ENCODE measurements around the gene TBC1D16.

Gene TBC1D16

DNA sequence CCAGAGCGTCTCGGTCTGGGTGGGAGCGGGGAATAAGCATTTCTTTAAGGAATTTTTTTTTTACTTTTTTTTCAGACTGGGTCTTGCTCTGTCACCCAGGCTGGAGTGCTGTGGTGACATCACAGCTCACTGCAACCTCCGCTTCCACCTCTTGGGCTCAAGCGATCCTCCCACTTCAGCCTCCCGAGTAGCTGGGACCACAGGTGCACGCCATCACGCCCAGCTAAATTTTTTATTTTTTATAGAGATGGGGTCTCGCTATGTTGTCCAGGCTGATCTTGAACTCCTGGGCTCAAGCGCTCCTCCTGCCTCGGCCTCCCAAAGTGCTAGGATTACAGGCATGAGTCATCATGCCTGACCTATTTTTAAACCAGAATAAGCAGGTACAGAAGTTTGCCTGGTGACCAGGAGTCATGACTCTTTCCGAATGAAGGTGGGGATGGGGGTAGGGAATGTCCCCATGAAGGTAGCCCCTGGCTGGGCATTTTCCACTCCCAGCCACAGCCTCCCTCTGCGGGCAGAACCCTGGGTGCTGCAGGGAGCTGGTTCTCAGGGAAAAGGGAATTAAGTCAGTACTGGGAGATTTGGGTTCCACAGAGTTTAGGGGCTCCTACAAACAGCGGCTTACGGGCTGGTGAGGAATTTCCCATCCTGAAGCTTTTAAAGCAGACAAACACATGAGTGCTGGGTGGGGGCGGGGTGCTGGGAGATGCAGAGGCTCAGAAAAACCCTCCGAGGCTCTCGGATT is 48.3 kb downstream of the TBC1D16 start:
- DNase-seq (ENCODE audit: low spot score), result no peak

DNA sequence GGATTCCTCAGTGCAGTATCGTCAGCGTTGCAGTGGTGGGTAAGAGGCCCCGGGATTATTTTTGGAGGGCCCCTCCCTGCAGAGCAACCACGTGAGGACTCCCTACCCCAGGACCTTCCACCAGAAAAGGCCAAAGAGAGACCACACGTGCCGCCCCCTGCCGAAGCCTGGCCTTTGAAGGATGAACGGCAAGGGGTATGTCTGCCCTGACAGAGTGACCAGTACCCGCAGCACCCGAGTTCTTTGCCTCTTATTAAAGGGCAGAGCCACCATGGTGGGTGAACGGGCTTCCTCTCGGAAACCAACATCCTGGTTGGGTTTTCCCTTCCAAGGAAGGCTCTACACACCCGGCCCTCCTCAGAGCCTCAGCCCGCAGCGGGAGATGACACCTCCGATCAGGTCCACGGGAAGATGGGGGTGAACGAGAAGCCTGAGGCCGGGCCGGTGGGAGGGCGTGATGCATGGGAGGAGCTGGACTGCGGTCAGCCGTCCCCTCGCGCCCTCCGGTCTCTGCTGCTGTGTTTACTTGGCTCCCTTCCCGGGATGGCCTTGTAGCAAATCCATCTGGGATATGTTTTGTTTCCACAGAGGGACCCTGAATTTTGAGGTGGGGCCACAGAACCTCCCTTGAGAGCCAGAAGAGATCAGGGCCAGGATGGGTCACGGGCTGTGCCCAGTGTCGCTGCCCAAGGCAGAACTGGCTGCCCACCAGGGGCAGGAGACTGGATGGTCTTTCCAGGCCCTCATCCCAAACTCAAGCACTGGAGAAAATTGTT is 49.1 kb downstream of the TBC1D16 start:
- no peak for DNase-seq (ENCODE audit: low spot score)

- DNase-seq (ENCODE audit: low spot score), result no peak
These were observed 49.7 kb downstream of the TBC1D16 start for GRCh38 chr17:79985943-79986391.

GRCh38 chr17:79985361-79985942 is 50.2 kb downstream of the TBC1D16 start:
- DNase-seq (ENCODE audit: low spot score), result no peak

DNA sequence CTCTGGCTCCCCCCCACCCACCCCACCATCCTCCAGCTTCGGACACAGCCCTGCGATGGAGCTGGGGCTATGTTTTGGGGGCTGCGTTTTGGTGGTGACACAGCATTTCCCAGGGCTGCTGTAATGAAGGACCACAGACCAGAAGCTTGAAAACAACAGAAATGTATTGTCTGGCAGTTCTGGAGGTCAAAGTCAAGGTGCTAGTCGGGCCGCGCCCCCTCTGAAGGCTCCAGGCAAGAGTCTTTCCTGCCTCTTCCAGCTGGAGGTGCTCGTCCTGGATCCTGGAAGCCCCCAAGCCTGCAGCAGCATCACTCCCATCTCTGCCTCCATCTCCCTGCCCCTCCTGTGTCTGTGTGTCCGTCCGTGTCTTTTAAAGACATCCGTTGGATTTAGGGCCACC is 50.8 kb downstream of the TBC1D16 start:
- no peak for DNase-seq (ENCODE audit: low spot score)

DNA sequence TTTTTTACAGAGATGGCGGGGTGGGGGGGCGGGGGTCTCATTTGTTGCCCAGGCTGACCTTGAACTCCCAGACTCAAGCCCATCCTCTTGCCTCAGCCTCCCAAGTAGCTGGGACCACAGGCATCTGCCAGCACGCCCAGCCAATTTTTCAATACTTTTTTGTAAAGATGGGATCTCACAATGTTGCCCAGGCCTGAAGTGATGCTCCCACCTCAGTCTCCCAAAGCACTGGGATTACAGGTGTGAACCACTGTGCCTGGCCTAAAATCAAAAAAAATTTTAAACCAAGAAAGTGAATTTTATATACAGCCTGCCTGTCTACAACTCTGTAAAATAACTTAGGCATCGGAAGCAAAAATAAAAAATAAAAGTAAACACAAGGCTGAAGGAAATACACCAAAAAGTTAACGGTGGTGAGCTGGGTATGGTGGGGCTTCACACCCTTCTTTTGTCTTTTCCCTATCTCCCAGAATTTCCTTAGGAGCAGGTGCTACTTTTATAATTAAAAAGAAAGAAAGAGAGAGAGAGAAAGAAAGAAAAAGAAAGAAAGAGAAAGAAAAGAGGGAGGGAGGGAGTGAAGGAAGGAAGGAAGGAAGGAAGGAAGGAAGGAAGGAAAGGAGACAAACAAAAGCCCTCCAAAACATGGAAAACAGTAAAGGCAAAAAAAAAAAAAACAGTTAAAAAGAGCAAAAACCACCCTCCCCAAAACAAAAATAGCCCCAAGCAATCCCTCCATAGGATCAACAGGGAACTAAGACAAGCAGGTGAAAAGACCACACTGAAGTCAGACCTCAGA is 51.4 kb downstream of the TBC1D16 start:
- no peak for DNase-seq (ENCODE audit: low spot score)

DNA sequence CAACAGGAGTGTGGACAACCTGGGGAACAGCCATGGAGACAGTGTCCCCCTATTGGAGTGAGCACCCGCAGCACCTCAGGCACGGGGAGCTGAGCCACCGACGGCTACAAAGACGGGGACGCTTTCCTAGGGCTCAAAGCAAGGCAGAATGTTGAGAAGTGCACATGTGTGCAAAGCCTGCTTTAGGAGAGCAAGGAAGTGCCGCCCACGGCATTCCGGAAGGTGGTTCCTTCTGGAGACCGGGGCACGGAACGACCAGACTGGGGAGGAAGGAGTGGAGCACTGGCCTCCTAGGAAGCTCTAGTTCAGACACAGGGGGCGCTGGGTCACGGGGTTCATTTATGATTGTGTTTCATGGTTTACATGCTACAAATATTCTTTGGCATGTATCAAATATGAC is 52.2 kb downstream of the TBC1D16 start:
- DNase-seq (ENCODE audit: low spot score), result no peak

DNA sequence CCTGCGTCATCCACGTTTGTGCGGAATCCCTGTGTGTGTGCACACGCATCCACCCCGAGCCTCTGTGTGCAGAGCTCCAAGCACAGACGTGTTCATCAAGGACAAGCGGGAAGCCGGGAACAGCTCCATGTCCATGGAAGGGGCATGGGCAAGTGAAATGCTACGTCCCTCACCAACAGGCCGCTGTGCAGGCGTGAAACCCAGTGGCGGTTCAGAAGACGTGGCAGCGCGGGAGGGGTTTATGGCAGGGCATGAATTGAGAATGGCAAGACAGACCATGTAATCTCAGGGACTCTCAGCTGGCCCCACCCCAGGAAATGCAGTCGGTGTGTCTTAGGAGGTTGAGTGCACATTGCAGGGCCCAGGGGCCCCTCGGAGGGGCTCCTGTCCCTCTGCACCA is 52.7 kb downstream of the TBC1D16 start:
- DNase-seq (ENCODE audit: low spot score), result no peak

- no peak for DNase-seq (ENCODE audit: low spot score)
These were observed 54.0 kb downstream of the TBC1D16 start for GRCh38 chr17:79981661-79982101.

GRCh38 chr17:79981090-79981489 is 54.6 kb downstream of the TBC1D16 start:
- DNase-seq (ENCODE audit: low spot score), result no peak

GRCh38 chr17:79980246-79981043 is 55.2 kb downstream of the TBC1D16 start:
- DNase-seq (ENCODE audit: low spot score), result no peak

GRCh38 chr17:79979816-79980215 is 55.9 kb downstream of the TBC1D16 start:
- no peak for DNase-seq (ENCODE audit: low spot score)

DNA sequence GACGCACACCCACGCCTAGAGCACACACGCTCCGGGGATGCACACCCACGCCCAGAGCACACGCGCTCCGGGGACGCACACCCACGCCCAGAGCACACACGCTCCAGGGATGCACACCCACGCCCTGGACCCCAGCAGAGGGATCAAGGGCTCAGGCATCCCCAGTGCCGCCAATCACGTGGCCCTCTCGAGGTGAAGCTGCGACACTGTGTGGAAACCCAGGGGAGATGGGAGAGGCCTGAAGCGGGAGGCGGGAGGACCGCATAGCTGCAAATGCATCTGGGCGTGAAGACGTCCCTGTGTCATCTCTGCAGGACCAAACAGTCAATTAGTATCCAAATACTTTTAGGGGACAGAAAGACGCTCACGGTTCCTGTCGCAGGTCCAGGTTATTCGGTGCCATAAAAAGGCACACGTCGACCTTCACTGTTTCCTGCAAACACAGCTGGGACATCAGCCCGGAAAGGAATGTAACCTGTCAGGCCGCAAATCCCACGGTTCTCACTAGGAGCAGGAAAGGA is 56.4 kb downstream of the TBC1D16 start:
- no peak for DNase-seq (ENCODE audit: low spot score)

DNA sequence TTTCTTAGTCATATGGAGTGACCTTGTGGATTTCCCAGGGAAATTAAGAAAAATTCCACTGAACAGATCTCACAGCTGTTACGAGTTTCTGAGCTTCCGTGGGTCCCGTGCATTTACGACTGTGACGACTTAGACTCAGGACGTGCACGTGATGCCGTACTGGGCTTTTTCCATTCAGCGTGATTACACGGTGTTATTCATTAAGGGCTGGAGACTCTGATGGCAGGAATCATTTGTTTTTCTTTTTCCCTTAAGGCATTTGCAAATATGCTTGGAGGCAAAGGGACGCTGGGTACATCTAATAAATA is 57.2 kb downstream of the TBC1D16 start:
- DNase-seq (ENCODE audit: low spot score), result no peak

DNA sequence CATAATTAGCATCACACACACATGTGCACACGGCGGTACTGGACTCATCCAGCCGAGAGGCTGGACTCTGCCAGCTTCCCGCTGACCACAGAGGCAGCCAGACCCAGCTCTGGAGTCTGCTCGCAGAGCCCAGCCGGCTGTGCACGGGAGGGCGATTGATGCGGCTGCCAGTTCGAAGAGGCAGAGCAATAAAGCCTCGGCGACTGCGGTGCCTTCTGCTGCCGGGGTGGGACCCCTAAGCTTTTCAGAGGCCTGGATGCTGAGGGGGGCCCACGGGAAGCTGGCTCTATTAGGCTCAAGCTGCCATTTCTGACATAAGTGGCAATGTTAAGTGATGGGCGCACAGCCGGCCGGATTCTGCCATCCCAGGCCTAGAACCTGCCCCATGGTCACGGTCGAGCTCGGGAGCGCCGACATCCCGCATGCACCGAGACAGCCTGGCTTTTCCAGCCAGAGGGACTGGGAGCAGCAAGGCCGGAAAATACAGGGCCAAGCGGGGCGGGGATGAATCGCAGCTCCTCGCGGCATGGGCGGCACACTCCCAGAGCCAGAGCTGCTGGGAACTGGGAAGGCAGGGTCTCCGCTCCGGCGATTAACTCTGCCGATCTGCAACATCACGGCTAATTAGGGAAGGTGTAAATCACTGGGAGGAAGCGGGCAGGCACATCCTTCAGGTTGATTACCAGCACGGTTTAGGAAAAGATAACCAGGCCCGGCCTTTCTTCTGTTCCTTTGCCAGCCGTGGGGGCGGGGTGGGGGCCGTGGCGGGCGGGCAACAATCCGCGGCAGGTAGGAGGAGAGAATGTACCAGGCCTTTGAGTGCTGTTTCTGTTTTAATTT is 57.7 kb downstream of the TBC1D16 start:
- no peak for DNase-seq (ENCODE audit: low spot score)

DNA sequence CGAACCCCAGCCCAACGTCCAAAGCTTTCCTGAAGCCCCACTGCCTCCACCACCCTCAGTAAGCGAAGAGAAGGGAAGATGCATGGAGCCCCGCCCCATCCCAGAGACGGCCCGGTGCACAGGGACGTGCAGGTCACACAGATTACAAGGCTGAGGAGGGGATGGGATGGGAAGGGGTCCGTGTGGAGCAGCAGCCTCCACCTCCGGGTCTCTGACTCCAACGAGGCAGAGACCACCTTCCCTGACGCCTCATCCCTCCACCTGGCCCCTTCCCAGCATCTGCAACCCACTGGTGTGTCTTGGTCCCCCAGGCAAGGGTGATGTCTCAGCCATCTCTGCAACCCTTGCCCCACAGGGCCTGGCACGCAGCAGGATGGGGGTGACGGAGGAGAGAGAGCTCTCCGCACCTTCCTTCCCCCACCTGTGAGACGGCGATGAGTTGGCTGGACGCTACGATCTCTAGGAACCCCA is 58.5 kb downstream of the TBC1D16 start:
- DNase-seq (ENCODE audit: low spot score), result no peak

DNA sequence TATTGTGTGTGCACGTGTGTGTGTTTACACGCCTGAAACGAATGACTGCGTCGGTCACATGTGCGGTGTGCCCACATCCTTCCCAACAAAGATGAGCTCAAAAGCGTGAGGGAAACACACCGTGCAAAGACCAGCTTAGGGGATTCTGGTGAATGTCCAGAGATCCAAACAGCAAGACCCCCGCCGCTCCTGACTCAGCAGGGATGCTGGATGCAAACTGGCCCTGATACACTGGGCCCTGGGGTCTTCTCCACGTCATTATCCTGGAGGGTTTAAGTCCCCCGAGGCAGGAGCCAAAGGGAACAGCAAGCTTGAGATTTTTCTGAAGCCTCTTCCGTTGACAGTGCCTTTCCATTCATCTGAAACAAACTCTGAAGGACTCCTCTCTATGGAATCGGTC is 59.2 kb downstream of the TBC1D16 start:
- no peak for DNase-seq (ENCODE audit: low spot score)

- DNase-seq (ENCODE audit: low spot score), result no peak
These were observed 60.1 kb downstream of the TBC1D16 start for GRCh38 chr17:79975498-79976134.

DNA sequence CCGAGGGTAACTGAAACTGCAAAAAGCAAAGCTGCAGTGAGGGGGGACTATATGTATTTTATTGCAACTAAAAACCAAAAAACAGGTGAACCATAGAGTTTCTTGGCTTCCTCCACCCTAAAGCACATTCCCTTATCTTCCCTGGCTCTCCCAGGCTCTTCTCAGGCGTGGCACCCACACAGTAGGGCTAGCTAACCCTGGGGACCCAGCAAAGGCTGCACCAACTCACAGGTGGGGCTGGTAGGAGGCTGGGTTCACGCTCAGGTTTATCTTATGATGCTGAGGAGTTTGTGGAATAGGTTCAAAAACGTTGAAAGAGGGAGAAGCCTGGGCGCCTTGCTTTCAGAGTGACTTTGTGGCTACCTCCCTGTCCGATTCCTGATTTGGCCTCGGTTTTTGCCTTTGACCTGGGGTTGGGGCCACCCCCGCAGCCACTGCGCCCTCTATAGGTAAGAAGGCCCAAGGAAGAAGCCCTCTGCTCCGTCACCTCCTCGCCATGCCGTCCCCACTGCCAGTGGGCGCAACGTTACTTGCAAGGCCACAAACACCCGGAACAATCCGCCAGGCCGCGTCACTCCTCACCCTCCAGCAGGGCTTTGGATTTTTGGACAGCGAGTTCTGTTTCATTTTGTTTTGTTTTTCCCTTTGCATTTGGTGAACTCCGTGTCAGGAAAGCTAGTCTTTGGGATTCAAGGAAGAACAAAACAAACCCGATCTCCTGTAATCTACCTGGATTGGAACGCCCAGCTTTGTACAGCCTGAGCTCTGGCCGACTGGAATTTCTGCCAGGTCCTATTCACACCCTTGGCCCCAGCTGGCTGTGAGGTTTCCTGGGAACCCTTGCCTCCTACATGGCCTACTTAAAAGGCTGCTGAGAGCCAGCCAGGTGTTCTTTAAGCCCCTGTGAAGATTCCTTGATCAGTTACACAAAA is 60.8 kb downstream of the TBC1D16 start:
- peak; percentile 29 for DNase-seq (ENCODE audit: low spot score)

Data from hematopoietic multipotent progenitor cell treated with erythropoietin and hydrocortisone succinate and interleukin-3 and kit ligand, for 15 days (in vitro differentiated cells).